Islet precursor cell (in vitro differentiated cells): ENCODE results near the gene EZR.
"Not testable (repeated sequence)": the region's sequence is repeated elsewhere in the genome, so short reads cannot be mapped to it uniquely, and the experiment has no call there.

Experiments used
- DNase-seq: peaks from one replicate; pipeline ENCODE4 v3.0.0-alpha.2; 2018

The EZR gene

DNA sequence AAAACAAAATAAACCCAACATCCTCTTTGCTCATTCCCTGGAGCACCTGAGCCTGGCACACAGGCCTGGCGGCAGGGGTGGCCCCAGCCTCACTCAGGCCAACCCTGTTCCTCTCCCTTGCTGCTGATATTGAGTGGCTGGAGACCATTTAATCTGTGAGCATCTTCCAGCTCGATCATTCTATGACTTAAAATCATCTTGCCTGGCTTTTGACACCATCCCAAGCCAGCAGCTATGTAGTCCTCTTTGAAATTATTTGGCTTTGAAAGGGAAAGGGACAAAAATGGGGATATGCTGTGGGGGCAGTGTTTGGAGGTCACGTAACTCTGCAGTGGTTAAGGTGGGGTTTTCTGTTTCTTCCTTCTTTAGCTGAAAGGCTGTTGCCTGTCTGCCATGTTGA is 22.8 kb downstream of the EZR start:
- no peak for DNase-seq

DNA sequence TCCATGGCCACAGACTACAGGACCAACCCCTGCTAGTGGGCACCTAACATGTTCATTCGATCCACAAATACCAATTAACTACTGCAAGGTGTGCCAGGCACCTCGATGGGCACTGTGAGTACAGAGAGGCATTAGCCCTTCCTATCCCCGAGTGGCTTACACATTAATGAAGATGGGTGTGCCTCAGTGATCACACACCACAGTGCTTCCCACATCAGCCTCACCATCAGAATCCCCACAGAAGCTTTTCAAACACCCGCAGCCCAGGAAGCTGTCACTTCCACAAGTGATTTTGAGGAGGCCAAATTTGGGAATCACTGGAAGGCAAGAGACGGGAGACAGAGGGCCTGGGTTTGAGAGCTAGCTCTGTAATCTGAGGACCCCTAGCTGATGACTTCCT is 23.7 kb downstream of the EZR start:
- DNase-seq, result no peak

DNA sequence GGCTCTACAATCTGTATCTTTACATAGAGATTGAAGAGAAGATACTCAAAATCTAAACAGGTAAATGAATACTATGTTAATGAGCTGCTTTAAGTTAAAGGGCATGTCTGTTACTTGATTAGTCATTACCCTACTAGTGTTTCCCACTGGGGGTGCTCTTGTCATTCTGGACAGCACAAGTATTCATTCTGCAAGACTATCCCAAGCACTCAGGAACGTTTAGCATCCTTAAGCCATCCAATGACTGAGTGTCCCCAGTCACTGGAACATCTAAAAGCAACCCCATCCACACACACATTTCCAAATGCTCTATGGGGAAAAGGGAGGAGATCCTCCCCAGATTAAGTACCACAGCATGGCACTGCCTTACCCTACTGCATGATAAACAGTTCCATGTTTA is 25.7 kb downstream of the EZR start:
- DNase-seq, result no peak

DNA sequence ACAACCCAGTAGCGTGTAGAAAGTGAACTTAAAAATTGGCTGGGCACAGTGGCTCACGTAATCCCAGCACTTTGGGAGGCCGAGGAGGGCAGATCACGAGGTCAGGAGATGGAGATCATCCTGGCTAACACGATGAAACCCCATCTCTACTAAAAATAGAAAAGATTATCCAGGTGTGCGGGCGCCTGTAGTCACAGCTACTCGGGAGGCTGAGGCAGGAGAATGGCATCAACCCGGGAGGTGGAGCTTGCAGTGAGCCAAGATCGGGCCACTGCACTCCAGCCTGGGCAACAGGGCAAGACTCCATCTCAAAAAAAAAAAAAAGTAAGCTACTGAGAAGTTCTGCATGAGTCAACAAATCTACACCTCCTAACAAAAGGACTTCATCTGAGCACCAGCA is 26.7 kb downstream of the EZR start:
- DNase-seq, result not testable (repeated sequence)

DNA sequence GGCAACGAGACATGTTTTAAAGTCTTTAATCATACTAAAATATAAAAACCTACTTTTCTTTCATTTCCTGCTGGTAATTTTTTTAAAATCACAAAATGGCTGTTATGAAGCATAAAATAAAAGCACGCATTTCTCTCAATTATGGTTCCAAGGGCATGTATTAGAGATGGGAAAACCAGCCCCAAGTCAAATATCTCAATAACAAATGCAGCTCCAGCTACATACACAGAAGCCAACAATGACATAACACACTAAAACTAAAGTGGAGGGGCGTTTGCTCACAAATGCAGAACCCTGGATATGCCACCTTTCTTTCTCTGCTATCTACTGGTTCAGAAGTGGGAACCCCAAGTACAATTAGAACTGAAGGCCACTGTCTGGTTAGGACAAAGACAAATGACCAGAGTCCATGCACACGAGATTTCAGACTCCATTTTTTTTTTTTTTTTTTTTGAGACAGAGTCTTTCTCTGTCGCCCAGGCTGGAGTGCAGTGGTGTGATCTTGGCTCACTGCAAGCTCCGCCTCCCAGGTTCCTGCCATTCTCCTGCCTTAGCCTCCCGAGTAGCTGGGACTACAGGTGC is 27.8 kb downstream of the EZR start:
- no peak for DNase-seq

DNA sequence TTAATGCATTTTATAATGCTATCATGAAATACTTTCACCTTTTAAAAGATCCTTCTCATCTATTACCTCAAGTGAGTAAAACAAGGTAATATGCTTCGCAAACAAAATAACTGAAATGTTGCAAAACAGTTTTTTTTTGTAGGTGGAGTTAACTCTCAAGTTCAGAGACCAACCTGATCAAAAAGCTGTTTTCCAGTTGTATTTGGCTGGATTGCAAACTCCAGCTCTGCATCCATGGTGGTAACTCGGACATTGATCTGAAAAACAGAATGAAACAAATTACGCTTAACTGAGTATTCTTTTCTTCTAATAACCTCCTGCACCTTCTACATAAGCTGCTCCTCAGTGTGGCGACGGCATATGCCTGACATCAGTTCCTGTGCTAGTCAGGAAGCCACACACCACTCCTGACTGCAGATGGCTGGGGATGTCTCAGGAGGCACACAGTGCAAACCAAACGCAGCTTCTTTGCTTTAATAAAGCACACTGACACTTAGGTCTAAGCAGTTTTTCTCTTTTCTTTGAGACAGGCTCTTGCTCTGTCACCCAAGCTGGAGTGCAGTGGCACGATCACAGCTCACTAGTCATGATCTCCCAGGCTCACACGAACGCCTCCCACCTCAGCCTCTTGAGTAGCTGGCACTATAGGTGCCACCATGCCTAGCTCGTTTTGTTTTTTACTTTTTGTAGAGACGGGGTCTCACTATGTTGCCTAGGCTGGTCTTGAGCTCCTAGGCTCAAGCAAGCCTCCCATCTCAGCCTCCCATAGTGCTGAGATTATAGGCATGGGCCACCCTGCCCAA is 29.9 kb downstream of the EZR start:
- DNase-seq, result peak; percentile 40

DNA sequence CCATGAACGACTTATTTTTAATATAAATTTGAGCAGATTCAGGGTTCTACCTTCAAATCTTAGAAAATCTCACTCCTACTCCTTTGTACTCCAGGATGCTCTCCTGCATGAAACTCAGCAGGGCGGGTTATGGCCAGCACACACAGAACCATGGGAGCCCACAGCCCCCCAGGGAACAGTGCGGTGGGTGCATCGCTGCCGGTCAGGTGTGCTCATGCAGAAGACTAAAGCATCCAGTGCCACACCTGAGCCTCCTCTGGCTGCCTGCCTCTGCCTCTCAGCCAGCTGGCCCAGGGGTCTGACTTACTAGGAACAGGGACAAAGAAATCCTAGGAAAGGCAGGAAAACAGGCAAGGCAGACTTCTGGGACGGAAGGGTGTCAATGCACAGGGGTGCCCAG is 31.8 kb downstream of the EZR start:
- no peak for DNase-seq

DNA sequence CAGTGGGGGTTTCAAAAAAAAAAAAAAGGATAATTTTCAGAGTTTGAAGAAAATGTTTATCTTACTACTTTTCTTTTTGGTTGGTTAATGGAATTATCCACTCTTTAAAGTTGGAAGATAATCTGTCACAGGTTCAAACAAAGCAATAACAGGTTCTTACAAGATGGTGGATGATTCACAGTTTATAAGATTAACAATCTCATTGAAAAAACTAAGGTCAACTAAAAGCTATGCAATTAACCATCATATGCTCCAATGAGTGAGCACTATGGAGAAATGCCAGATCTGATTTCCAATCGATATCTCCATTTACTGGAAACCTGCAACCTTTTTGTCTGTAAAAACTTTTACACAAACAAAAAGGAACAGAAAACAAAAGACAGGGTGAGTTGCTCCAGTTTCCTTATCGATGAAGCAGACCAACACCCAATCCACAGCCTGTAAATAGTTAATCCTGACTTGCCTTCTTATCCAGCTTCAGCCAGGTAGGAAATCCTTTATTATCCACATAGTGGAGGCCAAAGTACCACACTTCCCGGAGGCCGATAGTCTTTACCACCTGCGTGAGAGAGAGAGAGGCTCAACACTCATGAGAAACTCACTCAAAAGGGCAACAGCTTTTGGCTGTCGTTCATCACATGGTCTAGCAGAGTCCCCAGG is 32.4 kb downstream of the EZR start:
- DNase-seq, result no peak

DNA sequence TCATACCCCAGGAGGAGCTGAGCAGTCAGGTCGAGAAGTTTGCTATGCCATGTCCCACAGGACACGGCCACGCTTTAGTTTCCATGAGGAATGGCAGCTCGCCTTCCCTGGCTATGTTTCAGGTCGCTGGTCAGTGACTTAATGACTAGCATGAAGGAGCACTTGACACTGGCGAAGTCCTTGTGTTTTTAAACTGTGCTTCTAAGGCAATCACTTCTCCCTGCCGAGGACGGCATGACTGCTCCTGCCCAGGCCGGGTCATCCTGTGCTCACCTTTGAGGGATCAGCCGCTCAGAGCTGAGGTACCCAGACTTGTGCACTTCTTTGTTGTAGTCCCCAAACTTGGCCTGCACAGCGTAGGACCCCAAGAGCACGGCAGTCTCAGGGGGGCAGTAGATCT is 34.1 kb downstream of the EZR start:
- peak; percentile 50 for DNase-seq

DNA sequence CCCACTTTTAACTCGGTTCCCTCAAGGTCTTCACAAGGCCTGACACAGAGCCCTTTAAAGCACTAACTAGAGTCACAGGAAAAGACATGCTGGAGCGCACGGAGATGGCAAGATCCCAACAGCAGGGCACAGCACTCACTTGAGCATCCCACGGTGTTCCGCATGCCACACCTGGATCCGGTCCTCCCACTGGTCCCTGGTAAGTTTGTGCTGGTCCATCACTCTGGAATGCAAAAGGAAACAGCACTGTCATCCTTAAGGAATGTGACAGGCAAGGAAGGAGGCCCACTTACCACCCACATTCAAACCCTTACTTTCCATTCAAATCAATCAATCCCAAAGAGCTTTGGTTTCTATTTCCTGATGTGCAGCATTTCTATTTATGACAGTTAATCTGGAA is 34.7 kb downstream of the EZR start:
- DNase-seq, result peak; percentile 81

DNA sequence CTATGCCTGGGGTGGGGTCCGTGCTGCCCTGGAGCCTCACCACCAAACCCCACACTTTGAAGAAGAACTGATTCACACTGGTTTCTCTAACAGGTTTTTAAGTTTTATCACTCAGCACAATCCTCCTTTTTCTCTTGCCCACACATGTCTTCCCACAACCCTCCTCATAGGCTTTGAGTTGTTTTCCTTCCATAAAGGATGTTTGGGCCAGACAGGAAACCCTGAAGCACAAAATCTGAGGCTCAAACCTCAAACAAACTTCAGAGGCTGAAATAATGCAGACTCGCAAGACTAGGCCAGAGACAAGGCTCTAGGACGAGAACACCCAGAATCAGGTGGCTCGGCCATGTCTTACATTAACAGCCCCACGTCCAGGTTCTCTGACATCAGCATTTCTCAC is 35.3 kb downstream of the EZR start:
- peak; percentile 33 for DNase-seq

DNA sequence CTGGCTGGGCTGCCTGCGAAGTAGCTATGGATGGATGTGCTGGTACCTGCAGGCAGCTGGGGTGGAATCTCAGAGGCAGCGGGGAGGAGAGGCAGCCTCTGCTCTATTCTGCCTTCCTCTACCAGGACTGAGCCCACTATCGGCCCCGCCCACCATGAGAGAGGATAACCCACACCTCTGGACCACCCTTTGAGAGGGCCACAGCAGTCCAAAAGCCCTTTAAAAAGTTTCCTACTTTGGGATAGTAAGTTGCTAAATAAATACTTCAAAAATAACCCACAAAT is 36.1 kb downstream of the EZR start:
- no peak for DNase-seq

DNA sequence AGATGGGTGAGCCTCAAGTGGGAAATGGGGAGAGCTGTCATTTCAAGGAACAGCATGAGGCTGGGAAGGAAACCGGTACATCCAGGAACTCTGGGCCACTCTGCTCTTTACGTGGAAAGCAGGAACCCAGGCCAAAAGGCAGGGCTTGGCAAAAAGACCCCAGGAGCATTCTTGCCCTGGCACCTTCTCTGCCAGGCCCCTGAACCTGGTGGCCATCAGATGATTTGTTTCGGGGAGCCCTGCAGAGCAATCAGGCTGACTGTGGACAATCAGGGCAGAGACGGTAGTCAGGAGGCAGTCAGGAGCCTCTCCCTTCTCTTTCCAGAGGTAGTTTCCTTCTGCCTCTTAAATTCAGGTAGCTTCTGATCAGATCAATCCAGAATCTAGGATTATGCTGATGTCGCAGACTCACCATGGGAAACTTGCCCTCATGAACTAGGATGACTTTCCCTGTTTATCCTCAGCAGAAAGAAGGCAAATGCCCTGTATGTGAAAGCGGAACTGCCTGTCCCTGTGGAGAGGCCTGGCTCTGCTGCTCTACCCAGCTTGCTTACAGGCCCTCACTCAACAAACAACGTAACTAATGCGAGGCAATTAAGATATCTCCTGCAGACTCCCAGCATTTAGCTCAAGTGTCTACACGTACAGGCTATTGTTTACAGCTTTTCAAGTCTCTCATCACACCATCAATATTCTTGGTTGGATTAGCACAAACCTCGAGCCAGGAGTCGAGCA is 36.6 kb downstream of the EZR start:
- DNase-seq, result peak; percentile 58

DNA sequence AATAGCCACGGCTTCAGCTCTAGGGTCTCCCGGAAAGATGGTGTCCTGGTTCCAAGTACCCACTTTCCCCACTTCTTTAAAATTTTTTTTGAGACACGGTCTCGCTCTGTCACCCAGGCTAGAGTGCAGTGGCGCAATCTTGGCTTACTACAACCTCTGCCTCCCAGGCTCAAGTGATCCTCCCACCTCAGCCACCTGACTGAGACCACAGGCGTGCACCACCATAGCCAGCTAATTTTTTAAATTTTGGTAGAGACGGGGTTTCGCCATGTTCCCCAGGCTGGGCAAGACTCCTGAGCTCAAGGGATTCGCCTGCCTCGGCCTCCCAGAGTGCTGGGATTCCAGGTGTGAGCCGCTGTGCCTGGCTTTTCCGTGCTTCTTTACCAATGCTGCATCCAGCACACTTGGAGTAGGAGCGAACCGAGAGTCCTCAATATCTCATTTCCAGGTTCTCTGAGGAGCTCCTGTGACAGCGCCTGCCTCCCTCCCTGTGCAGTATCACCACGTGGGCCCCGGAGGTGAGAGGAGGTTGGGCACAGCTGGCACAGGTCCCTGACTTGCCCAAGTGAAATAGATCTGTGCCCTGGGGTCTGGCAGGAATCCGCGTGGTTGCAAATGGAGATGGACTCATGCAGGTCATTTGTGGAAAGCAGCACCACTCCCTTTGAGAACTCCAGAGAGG is 37.3 kb downstream of the EZR start:
- peak; percentile 52 for DNase-seq

DNA sequence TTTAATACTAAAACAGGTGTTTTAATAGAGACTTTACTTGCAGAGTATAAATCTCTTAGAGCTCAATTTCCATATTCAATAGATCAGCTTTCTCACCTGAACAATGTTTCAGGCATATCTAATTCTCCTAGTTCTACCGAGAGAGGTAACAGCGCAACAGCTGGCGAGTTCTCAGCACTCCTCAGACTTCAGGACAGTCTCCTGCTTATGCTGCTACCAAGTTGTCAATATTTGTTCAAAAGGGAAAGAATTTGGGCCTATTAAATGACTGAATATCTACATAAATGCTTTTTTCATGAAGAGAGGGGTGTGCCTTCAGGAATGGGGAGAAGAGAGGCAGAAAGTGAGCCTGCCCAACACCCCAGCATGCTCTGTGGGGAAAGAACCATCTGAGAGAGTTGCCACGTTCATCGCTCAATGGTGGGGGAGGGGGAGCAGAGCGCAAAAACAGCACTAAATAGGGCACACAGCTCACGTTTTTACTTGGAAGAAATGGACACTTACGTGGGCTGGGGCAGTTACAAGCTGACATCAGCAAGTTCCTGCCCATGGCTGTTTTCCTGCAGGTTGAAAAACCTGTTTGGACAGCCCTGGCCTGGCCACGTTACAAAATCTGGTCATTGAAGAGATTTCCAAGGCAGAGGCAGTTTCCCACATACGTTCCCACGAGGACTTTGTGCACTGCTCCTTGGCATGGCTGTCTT is 38.0 kb downstream of the EZR start:
- DNase-seq, result peak; percentile 85

DNA sequence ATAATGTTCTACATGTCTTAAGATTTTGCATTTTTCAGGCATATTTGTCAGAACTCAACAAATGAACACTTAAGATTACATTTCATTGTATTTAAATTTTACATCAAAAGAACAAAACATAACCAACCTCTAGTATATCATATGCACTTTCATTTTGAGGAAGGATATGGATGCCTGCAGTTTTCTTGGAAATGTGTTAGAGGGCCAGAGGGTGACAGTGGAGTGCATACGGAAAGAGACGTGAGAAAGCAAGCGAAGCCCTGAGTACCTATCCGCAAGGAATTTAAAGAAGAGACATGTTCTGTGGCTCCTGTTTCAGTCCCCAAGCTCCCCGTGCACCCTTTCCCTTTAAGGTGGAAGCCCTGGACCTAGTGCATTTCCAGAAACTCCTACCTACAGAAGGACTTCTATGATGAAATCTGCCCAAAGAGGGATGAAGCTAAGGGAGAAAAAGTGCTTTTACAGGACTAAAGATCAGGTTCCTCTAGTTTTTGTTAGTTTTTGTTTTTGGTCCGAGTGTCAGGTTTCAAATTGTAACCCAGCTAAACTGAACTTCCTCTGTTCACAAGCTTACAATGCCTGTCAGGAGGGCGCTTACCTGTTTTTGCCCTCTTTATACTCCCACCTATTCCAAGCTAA is 38.8 kb downstream of the EZR start:
- no peak for DNase-seq

DNA sequence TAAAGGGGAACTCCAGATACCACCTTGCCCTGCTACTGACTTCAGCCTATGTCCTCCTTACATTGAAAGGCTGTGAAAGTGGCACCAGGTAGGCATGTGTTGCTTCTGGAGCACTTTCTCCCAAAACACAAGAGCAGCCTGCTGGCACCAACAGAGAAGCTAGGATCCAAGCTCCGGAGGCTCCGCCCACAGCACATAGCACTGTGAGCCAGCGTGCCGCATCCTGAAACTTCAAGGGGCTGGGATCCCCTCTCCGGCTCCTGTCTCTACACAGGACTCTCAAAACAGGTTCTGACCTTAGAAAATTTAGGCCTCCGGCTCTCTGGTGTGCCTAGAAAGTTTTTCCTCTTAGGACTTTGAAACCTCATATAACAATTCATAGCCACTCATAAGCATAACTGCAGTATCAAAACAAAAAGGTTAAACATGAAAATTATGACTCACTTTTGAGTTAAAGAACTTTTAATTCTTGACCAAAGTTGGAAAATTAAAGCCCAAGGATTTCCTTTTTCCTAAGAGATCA is 41.1 kb downstream of the EZR start:
- no peak for DNase-seq

DNA sequence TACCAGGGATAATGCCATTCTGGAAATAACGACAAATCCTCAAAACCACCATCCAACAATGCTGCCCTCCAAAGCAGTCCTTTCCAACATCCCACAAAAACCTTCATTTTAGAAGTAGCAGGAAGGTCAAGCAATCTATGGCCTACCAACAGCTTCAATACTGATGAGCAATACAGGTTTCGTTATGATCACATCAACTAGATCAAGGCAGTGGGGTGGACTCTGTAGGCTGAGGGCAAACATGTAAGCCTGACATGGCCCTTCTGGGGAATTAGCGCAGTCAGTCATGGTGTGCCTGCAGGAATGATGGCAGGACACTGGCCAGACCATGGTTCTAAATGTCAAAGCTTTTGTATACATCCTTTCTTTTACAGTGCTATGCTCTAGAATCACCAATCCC is 41.7 kb downstream of the EZR start:
- DNase-seq, result no peak

DNA sequence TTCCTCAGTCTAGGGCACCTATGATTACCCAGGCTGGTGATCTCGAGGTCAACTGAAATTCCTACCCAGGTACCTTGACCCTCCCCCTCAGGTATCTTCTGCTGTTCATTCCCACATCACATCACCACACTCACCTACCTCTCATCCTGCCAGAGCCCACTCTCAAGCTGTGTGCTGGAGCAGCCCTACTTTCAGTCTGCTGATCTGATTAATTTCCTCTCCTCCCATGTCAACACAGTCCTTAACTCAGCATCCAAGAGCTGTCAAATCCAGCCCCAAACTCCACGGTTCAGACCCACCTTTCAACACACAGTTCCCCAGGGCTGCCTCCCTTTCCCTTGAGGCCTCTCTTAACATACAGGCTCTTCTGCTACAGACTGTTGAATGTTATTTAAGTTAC is 42.4 kb downstream of the EZR start:
- DNase-seq, result no peak

DNA sequence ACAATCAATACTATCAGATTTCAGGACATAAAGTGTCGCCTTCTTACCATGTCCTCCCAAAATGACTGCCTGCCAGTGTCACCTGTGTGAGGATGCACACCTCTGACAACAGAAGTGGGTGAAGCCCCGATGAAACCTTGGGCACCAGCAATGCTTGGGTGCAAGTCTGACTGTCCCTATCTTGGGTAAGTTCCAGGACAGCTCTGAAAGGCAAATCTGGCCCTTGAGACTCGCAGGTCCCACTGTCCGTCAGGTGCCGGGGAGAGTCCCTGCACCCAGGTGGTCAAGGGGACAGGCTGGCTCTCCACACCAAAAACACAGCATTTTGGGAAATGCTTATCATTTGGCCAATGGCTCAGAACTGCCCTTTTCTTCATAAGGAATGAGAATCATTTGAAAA is 43.3 kb downstream of the EZR start:
- no peak for DNase-seq

DNA sequence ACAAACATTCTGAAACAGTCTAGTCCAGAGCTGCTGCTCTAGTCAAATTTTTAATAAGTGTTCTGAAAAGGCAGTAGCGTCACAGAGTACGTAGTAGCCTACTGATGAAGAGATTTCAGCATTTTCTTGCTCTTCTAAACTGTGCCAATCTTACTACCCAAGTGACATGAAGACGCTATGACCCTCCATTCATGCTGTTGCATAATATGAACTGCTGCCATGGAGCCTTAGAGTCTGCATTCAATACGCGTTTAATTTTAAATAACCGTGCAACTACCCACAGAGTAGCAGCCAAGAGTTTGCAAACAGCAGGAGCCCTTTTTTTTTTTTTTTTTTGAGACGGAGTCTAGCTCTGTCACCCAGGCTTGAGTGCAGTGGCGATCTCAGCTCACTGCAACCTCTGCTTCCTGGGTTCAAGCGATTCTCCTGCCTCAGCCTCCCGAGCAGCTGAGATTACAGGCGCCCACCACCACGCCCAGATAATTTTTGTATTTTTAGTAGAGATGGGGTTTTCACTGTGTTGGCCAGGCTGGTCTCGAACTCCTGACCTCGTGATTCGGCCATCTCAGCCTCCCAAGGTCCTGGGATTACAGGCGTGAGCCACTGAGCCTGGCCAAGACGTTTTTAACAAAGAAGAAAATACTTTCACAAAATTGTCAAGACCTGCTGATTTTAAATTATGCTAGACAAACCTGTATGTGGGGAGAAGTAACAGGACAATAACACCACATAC is 44.3 kb downstream of the EZR start:
- no peak for DNase-seq
